HG03469 (cell line): Measurements from ENCODE around the gene ADAP2.
"Not testable (repeated sequence)": the region's sequence is repeated elsewhere in the genome, so short reads cannot be mapped to it uniquely, and the experiment has no call there.

Source experiments
- ATAC-seq: cut with Tn5 transposase; IDR thresholded peaks from one replicate; pipeline ENCODE4 v1.9.1; 2021; ENCODE audit warnings: mild to moderate bottlenecking, moderate library complexity, moderate number of reproducible peaks; ENCODE audit not compliant: unreplicated experiment

The ADAP2 gene

GRCh38 chr17:30929861-30930260 lies 8.1 kb downstream of the ADAP2 start:
- ATAC-seq, result not testable (repeated sequence)

GRCh38 chr17:30930495-30930894 lies 8.8 kb downstream of the ADAP2 start:
- no peak for ATAC-seq

- not testable (repeated sequence) for ATAC-seq
These were observed 9.8 kb downstream of the ADAP2 start for GRCh38 chr17:30931582-30931981.

DNA sequence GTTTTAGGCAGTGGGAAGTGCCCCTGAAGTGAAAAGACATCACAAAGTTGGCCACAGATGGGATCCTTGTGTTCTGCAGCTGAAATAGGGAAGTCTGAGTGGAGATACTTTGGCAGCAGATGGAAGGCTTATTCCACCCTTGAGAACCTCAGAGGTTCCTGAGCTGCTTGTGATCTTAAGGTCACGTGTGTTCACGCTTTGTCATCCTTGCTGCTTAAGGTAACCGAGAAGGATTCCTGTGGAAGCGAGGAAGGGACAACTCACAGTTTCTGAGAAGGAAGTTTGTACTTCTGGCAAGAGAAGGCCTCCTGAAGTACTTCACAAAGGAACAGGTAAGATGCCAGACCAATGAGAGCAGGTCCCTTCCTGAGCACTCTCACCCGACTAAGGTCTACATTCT lies 12.2 kb downstream of the ADAP2 start:
- no peak for ATAC-seq

DNA sequence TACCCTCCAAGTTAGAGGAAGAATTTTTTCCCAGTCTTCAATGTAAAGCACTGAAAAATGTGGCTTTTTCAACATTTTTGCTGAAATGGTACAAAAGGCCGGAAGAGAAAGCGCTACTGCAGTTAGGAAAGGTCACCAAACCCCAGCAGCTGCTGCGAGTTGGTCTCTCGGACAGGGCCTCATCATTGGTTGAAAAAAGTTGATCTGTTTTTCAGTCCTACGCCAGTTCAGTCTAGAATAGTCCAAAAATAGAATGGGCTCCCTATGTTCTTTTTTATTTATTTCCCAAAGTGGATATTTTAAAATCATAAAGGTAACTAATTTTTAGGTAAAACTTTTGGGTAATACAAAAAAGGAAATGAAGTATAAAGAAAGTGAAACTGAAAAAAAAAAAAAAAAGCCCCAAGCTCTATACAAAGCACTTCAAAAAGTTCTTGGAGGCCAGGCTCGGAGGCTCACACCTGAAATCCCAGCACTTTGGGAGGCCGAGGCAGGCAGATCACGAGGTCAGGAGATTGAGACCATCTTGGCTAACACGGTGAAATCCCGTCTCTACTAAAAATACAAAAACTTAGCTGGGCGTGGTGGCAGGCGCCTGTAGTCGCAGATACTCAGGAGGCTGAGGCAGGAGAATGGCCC lies 17.4 kb downstream of the ADAP2 start:
- ATAC-seq, result no peak

DNA sequence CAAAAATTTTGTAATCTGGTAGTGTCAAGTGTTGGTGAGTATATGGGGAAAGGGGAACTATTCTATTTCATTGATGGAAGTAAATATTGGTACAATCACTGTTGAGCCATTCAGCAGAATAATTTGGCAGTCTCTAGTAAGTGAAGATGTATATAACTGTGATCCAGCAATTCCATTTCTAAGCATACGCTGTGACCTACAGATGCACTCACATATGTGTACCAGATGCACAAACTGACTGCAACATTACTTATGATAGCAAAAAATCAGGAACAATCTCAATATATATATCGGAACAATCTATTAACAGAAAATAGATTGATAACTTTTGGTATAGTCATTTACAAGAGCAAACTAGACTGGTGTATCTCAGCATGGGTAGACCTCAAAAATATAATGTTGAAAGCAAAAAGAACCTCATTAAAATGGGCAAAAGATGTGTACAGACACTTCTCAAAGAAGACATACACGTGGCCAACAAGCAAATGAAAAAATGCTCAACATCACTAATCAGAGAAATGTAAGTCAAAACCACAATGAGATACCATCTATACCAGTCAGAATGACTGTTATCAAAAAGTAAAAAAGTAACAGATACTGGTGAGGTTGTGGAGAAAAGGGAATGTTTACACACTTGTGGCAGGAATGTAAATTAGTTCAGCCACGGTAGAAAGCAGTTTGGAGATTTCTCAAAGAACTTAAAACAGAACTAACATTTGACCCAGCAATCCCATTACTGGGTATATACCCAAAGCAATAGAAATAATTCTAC lies 20.7 kb downstream of the ADAP2 start:
- no peak for ATAC-seq

DNA sequence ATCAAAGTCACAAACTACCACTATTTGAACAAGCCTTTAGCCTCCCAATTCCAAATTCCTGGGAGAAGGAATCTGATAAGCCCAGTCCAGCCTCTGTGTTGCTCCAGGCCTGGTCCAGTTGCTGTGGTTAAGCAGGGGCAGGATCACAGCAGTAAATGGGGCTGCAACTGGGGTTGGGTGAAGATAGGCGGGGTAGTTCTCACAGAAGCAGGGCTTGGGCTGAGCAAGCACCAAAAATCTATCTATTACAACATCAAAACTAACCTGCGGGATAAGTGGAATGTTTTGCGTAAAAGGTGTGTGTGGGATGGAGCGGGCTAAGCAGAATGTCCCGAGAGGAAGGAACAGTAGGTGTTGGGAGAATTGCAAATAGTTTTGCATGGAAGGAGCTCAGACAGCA lies 26.1 kb downstream of the ADAP2 start:
- ATAC-seq, result no peak

DNA sequence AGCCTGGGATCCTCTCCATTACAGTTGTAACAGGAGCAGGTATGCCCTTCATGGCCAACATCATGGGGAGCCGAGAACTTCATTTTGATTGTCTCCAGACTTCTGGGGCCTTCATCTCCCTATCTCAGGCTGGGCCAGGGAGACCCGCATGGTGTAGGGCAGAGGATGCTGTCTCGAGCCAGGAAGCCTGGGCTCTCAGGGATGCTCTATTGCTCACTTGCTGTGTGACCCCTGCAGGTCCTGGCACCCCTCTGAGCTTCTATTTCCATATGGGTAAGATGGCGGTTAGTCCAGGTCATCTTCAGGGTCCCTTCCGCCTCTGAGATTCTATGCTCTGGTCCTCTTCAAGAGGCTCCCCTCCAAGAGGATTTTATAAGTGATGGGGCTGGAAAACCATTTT lies 28.4 kb downstream of the ADAP2 start:
- ATAC-seq, result no peak

DNA sequence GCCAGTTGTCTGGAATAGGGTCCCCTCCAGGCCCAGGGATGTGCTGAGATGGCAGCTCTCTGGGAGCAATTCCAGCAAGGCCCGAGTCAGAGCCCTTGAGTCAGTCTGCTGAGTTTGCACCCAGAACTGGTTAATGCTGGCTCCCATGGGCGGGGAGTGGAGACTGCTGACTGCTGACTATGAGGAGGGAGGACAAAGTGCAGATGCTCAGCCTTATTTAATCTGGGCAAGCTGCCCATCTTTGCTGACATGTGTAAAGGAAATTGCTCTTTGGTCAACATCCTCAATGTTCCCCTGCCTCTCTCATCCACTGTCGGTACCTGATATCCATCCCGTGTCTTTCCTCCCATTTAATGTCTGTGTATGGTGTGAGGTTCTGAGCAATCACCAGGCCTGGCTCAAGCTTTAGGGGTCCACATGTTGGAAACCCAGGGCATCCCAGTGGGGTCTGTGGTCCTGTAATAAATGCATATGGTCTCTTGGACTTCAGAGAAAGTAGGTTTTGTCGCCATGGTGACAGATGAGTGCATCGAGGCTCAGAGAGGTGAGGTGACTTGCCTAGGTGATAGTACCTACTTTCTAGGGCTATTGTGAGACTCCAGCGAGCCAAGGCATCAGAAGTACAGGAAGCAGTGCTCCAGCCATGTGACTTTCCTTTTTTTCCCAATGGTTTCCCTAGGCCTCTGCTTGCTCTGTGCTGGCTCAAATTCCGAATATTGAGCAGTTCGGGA lies 29.1 kb downstream of the ADAP2 start:
- no peak for ATAC-seq

GRCh38 chr17:30952638-30953393 lies 31.1 kb downstream of the ADAP2 start:
- ATAC-seq, result no peak

GRCh38 chr17:30954046-30954830 lies 32.5 kb downstream of the ADAP2 start:
- no peak for ATAC-seq

GRCh38 chr17:30956764-30957374 lies 35.1 kb downstream of the ADAP2 start:
- ATAC-seq, result no peak

DNA sequence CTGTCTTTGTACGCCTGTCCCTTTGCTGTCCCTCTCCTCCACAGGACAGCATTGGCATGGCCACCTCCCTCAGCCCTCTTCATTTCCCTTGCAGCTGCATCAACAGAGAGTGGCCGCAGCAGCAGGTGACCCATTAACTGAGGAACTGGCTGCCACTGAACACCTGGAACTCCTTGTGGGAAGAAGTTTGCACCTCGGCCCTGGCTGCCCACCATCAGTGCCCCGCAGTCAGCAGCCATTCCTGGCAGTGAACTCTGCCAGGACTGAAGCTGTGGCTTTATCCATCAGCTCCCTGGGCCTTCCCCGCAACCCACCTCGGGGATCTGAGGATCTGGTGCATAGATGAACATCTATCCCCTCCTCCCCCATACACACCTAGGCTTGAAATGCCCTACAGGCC lies 36.0 kb downstream of the ADAP2 start:
- no peak for ATAC-seq

DNA sequence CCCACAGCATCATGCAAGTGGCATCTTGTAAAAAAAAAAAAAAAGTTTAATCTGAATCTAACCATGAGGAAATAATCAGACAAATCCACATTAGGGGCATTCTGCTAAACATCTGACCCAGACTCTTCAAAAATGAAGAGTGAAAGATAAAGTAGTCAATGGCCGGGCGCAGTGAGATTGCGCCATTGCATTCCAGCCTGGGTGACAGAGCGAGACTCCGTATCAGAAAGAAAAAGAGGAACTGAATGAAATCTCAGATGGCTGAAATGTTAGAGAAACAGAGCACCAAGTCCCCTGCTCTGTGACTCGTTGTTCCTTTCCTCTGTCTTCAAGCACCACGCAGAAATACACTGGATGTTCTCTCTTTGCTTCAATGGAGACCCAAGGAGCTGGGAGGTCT lies 36.4 kb downstream of the ADAP2 start:
- ATAC-seq, result no peak

DNA sequence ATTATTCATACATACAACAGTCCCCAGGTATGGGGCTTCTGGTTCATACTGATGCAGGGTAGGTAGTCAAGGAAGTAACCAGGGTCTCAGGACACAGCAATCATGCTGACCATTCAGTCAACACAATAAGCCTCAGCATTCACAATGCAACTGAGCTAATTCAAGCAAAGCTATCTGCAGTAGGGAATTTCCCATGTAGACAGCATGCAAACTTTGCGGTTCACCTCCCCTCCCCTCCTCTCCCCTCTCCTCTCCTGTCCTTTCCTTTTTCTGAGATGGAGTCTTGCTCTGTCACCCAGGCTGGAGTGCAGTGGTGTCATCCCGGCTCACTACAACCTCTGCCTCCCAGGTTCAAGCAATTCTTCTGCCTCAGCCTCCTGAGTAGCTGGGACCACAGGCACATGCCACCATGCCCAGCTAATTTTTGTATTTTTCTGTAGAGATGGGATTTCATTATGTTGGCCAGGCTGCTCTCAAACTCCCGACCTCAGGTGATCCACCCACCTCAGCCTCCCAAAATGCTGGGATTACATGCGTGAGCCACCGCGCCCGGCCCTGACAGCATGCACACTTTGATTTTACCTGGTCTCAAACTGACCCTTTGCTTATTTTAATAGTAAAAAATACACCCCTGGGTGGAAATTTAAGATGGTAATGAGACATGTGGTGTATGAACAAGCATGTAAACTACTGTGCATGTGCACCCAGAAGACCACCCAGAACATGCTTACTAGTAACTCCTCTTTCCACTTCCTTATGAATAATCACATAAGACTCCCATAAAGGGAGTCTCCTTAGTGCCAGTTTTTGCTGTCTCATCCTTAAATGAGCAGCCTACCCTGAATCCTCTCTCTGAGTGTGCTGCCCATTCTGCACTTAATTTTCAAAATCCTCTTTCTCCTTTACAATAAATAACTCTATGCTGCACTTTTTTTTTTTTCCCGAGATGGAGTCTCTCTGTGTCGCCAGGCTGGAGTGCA lies 39.8 kb downstream of the ADAP2 start:
- peak; percentile 65 for ATAC-seq

DNA sequence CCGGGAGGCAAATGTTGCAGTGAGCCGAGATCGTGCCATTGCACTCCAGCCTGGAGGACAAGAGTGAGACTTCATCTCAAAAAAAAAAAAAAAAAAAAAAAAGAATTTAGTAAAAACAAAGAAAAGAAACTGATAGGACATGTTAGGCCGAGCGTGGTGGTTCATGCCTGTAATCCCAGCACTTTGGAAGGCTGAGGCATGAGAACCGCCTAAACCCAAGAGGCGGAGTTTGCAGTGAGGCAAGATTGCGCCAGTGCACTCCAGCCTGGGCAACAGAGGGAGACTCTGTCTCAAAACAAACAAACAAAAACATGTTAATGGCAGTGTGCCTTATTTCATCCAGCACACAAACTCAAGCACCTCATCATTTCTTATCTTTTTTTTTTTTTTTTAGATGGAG lies 42.6 kb downstream of the ADAP2 start:
- not testable (repeated sequence) for ATAC-seq

GRCh38 chr17:30964876-30965275 lies 43.1 kb downstream of the ADAP2 start:
- ATAC-seq, result no peak

GRCh38 chr17:30965686-30966085 lies 43.9 kb downstream of the ADAP2 start:
- no peak for ATAC-seq

DNA sequence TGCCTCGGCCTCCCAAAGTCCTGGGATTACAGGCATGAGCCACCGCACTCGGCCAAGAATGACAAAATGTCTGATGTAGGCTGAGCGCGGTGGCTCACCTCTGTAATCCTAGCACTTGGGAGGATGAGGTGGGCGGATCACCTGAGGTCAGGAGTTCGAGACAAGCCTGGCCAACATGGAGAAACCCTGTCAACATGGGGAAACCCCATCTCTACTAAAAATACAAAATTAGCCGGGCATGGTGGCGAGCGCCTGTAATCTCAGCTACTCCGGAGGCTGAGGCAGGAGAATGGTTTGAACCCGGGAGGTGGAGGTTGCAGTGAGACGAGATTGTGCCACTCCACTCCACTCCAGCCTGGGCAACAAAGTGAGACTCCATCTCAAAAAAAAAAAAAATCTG lies 46.2 kb downstream of the ADAP2 start:
- ATAC-seq, result not testable (repeated sequence)
